ENCODE results near the gene B4GALNT2.

B4GALNT2 gene

DNA sequence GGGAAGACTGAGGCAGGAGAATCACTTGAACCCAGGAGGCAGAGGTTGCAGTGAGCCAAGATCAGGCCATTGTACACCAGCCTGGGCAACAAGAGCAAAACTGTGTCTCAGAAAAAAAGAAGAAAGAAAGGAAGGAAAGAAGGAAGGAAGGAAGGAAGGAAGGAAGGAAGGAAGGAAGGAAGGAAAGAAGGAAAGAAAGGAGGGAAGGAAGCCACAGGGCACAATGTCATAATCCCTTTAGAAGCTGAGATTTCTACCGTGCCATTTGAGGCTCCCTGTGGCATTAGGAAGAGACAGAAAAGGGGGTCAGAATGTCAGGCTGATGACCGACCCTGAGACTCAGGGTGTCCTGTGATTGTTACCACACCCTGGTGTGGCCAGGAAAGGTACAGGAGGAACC lies 71.2 kb downstream of the B4GALNT2 start:
- TF ChIP-seq, protein P1, sequence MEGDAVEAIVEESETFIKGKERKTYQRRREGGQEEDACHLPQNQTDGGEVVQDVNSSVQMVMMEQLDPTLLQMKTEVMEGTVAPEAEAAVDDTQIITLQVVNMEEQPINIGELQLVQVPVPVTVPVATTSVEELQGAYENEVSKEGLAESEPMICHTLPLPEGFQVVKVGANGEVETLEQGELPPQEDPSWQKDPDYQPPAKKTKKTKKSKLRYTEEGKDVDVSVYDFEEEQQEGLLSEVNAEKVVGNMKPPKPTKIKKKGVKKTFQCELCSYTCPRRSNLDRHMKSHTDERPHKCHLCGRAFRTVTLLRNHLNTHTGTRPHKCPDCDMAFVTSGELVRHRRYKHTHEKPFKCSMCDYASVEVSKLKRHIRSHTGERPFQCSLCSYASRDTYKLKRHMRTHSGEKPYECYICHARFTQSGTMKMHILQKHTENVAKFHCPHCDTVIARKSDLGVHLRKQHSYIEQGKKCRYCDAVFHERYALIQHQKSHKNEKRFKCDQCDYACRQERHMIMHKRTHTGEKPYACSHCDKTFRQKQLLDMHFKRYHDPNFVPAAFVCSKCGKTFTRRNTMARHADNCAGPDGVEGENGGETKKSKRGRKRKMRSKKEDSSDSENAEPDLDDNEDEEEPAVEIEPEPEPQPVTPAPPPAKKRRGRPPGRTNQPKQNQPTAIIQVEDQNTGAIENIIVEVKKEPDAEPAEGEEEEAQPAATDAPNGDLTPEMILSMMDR (IDR thresholded peaks at IDR 0.05; ENCODE audit: insufficient read depth, missing control alignments) = no peak
- FAIRE-seq (no peak), DNase-seq (ENCODE audit: insufficient read length, low spot score) (no peak)

DNA sequence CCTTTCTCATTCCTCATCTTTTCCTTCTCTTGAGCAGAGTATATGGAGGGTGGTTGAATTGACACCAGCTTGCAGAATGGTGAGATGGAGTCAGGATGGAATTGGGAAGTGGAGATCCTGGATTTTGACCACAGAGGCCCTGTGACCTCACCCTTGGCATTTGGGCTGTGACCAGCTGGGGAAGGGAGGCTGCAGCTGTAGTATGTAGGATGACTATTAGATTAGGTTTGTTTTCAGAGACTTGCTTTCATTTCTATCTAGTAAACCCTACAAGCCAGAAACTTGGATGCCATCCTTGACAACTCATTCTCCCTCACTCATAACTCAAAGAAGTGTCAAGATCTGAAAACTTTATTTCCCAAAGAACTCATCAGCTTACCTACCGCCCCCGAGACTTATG lies 71.9 kb downstream of the B4GALNT2 start:
- TF ChIP-seq, protein P1 (IDR thresholded peaks at IDR 0.05; ENCODE audit: insufficient read depth, missing control alignments) = no peak
- no peak for FAIRE-seq
- DNase-seq (ENCODE audit: insufficient read length, low spot score) = no peak

DNA sequence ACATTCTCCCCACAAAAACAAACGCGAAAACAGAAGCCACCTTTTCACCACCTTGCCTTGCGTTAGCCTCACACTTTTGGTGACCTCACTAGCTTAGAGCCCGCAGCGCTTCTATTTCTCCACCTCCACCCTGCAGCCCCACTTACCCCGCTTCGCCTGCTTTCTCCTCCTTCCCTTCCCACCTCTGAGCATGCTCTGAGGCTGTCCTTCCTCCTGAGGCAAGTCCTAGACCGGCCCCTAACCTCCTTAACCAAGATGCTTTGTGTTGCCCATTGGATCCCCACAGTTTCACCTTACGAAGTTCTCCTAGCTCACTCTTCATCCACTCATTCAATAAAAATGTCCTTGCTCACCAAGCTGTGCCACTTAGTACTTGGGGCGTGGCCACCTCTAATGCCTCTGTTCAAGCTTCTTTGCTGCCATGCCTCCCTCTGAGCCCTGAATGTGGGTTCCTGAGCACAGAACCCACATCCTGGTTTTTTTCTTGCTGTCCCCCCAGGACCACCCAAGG lies 76.5 kb downstream of the B4GALNT2 start:
- FAIRE-seq (no peak), DNase-seq (ENCODE audit: insufficient read length, low spot score) (no peak)
- TF ChIP-seq, protein P1 (IDR thresholded peaks at IDR 0.05; ENCODE audit: insufficient read depth, missing control alignments) = no peak

DNA sequence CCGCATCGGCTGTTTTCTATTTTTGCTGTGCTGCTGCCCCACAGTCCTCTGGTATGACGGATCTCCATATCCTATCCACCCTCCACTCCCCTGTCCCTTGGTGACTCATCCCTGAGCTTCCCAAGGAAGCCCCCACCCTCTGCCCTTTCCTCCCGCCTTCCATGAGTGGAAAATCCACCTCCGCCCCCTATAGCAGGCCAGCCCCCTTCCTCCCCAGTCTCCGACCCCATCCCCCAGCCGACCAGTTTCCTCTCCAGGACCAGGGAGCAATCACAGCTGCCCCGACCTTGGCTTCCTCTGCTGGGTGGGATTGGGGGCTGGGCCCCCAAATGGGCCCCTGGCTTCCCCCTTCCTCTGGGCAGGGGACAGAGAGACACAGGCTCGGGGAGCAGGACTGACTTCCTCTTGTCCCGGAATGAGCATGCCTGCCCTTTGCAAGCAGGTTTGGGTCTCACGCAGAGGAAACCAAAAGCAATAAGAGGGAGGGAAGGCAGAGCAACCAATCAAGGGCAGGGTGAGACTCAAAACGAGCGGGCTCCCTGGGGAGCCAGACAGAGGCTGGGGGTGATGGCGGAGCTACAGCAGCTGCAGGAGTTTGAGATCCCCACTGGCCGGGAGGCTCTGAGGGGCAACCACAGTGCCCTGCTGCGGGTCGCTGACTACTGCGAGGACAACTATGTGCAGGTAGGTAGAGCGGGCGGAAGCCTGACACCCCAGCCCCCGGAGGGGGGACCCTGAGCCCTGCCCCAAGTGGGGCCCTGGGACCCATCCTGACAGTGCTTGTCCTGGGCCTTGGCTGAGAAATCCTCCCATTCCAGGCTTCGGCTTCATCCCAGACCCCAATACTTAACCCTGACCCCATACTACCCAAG lies 77.8 kb downstream of the B4GALNT2 start, which contains the start of the genes ABI3 and GNGT2:
Gene ABI3 (plus strand): TSS at position 550 of the 872 bp plus-strand sequence. CDS start 18 bp downstream, at position 568.
Gene GNGT2 (minus strand): TSS at position 417 of the 872 bp plus-strand sequence. CDS start 3,152 bp downstream, outside the sequence.
- FAIRE-seq (no peak), DNase-seq (ENCODE audit: insufficient read length, low spot score) (no peak)

DNA sequence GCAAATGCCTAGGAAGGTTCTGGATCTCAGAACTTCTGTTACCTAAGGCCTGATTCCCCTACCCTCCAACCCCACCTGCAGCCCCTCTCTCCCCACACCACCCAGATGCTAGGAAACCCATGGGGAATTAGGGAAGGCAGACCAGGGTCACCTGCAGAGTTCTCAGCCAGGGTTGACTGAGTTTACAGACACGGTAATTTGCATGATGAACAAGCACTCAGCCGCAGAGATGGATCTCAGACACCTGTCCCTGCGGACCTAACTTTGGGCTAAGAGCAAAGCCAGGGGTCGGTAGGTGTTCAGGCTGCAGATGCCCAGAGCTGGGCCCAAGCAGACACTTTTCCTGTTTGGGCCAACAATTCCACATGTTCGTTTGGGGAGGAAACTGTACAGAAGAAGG lies 80.8 kb downstream of the B4GALNT2 start:
- TF ChIP-seq, protein P1 (IDR thresholded peaks at IDR 0.05; ENCODE audit: insufficient read depth, missing control alignments) = no peak
- no peak for DNase-seq (ENCODE audit: insufficient read length, low spot score)
- no peak for FAIRE-seq

More for the DNA sequence above, 77.8 kb downstream of the B4GALNT2 start, which contains the start of the genes ABI3 and GNGT2:
- TF ChIP-seq, protein P1 (IDR thresholded peaks at IDR 0.05; ENCODE audit: insufficient read depth, missing control alignments) = no peak

DNA sequence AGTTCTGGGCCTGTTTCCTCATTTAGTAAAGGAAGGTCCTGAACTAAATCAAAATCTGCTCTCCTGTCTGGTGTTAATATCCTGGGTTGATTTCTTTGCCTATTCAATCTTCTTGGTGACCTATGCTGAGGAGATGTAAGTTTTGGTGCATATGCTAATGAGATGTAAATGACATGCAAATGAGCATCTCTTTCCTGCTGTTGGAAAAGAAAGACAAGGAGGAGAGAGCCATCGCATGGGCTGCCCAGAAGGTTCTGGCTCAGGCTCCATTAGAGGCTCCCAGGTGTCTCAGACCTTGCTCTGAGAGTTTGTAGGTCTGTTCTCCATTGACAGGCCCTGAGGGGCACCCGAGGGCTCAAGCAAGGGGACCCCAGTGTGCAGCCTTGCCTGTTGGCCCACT lies 81.3 kb downstream of the B4GALNT2 start:
- no peak for DNase-seq (ENCODE audit: insufficient read length, low spot score)
- TF ChIP-seq, protein P1 (IDR thresholded peaks at IDR 0.05; ENCODE audit: insufficient read depth, missing control alignments) = no peak
- FAIRE-seq = no peak
